ENCODE results near the gene TFCP2L1. TPM values are rescaled to one million over a fixed set of nuclear protein-coding genes. Genes with fewer than 3 reads are reported as not detected.
A peak's percentile ranks its signal among the peaks of the same experiment; 100 is the strongest.

The TFCP2L1 gene, protein sequence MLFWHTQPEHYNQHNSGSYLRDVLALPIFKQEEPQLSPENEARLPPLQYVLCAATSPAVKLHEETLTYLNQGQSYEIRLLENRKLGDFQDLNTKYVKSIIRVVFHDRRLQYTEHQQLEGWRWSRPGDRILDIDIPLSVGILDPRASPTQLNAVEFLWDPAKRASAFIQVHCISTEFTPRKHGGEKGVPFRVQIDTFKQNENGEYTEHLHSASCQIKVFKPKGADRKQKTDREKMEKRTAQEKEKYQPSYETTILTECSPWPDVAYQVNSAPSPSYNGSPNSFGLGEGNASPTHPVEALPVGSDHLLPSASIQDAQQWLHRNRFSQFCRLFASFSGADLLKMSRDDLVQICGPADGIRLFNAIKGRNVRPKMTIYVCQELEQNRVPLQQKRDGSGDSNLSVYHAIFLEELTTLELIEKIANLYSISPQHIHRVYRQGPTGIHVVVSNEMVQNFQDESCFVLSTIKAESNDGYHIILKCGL
- 17.8 and 18.4 TPM in 2 replicates for total RNA-seq (2022)
- Bru-seq, nascent RNA: percentile 54 among the genes with signal in this experiment
- BruChase-seq, experiment 1, labeled RNA remaining after a 2-hour chase: percentile 62 among the genes with signal in this experiment
- BruChase-seq, experiment 2, labeled RNA remaining after a 6-hour chase: percentile 74 among the genes with signal in this experiment
- long read RNA-seq, full-length matches to known transcripts: 16 of 26 reads
- long read RNA-seq, partial matches to known transcripts: 0 of 26 reads
- long read RNA-seq, other reads (novel, unspliced or antisense): 10 of 26 reads

DNA sequence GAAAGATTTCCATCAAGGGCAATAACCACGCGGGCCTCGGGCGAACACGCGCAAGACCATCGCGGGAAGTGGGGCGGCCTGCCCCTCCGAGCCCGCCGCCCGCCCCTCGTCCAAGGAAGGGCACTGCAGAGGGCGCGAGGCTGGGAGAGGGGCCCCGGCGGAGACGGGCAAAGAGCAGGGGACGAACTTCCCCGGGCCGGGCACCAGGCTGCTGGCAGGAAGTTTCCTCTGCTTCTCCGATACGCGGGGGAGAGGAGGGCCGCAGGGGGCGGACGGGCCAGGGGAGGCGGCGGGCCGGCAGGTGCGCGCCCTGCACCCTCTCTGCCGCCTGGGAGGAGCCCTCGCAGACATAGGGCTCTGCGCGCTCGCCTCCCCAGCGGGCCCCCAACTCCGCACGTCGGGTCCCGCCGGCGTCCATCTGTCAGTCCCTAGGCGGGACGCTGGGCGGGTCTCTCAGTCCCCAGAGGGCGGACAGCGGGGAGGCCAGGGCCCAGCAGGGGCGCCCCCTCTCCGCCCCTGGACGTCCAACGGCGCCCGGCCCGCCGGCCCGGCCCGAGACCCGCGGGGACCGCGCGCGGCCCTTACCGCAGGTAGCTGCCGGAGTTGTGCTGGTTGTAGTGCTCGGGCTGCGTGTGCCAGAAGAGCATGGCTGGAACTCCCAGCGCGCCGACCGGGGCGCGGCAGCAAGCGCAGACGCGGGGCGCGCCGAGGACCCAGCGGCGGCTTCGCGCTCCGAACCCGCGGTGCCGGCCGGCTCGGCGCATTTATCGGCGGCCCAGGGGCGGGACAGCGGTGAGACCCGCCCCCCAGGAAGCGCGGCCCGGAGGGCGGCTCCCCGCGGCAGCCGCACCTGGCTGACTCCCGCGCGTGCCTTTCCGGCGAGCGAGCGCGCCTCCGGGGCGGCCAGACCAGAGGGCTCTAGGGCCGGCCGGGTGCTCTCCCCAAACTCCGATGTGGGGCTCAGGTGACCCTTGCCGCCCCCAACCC lies at the start of gene TFCP2L1:
TSS of gene TFCP2L1 (minus strand) at position 740 of the 987 bp plus-strand sequence. CDS start at position 647, 93 bp downstream.
- H3K9me3 Mint-ChIP-seq (ENCODE audit: unreplicated experiment): no peaks in the 10 kb centered on the region
- no peaks in the 10 kb centered on the region for H3K27me3 Mint-ChIP-seq (ENCODE audit: insufficient read depth, unreplicated experiment)
- H3K4me1 ChIP-seq: peaks cover 12% of the 10 kb centered on the region
- H3K4me3 ChIP-seq (ENCODE audit: low read depth, low read length): peak within 1 kb of the TSS; percentile 59
- H3K4me3 Mint-ChIP-seq (ENCODE audit: unreplicated experiment): peak within 1 kb of the TSS; percentile 90
- intact Hi-C loops (cut with micrococcal nuclease; ENCODE audit: unreplicated experiment): no loop called here
- ChIA-PET POLR2A (no interaction called here), CTCF (no interaction called here)
- no peaks in the 10 kb centered on the region for H3K9me3 ChIP-seq
- BruUV-seq (replicated peaks): no TSS peak
- H3K4me1 Mint-ChIP-seq (ENCODE audit: low read depth, unreplicated experiment): peaks cover 9% of the 10 kb centered on the region
- no peaks in the 10 kb centered on the region for H3K36me3 Mint-ChIP-seq (ENCODE audit: insufficient read depth, unreplicated experiment)
- no peaks in the 10 kb centered on the region for H3K36me3 ChIP-seq (ENCODE audit: control insufficient read depth, insufficient read depth, low read length)
- H3K27ac Mint-ChIP-seq (ENCODE audit: unreplicated experiment): peak within 1 kb of the TSS; percentile 90
- peak; percentile 59 to 84 for DNase-seq
- no peaks in the 10 kb centered on the region for H3K27me3 ChIP-seq (replicated peaks; ENCODE audit: control insufficient read depth, insufficient read depth, low read length)
- TF ChIP-seq, protein P1, sequence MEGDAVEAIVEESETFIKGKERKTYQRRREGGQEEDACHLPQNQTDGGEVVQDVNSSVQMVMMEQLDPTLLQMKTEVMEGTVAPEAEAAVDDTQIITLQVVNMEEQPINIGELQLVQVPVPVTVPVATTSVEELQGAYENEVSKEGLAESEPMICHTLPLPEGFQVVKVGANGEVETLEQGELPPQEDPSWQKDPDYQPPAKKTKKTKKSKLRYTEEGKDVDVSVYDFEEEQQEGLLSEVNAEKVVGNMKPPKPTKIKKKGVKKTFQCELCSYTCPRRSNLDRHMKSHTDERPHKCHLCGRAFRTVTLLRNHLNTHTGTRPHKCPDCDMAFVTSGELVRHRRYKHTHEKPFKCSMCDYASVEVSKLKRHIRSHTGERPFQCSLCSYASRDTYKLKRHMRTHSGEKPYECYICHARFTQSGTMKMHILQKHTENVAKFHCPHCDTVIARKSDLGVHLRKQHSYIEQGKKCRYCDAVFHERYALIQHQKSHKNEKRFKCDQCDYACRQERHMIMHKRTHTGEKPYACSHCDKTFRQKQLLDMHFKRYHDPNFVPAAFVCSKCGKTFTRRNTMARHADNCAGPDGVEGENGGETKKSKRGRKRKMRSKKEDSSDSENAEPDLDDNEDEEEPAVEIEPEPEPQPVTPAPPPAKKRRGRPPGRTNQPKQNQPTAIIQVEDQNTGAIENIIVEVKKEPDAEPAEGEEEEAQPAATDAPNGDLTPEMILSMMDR (IDR thresholded peaks at IDR 0.05; ENCODE audit: insufficient read depth in 1 of 2, low read depth in 1 of 2, low read length in 1 of 2, severe bottlenecking in 1 of 2, unreplicated experiment in 1 of 2): no peak

DNA sequence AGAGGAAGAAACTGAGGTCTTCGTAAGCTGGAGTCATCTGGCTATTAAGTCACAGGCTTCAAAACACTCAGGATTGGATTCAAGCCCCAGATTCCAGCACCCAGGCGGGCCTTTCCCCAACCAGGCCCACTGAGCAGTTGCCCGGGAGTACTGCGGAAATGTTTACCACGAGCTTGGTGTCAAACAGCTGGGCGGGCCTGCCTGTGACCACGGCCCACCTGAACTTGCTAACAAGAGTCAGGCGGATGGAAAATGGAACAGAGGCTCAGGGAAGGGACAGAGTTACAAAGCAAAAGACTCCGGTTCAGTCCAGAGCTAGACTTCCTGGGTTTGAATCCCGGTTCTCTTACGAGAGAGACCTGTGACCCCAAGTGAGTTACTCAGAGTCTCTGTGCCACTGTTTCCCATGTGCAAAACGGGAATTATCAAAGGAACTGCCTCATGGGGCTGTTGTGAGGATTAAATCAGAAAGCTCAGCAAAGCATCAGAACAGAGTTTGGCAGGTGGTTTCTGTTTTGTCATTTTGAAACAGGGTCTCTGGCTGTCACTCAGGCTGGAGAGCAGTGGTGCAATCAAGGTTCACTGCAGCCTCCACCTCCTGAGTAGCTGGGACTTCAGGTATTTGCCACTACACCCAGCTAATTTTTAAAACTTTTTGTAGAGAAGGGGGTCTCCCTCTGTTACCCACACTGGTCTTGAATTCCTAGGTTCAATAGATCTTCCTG lies 49.0 kb upstream of the TFCP2L1 start:
- no peak overlapping the region for H3K4me3 ChIP-seq (ENCODE audit: low read depth, low read length)
- CTCF ChIA-PET: interaction anchor here (1.1 to 2.0 kb wide), 4 partner anchors 14 to 249 kb away, joined by 3 to 36 read pairs (median 12); no protein-coding TSS in a partner anchor
- POLR2A ChIA-PET: interaction anchor here (1.4 kb wide), 1 partner anchor 259 kb away, joined by 7 read pairs; no protein-coding TSS in a partner anchor
- DNase-seq: no peak
- H3K9me3 ChIP-seq: no peaks in the 10 kb centered on the region
- peaks cover 14% of the 10 kb centered on the region for H3K4me1 Mint-ChIP-seq (ENCODE audit: low read depth, unreplicated experiment)
- H3K4me1 ChIP-seq: peaks cover 23% of the 10 kb centered on the region
- no peaks in the 10 kb centered on the region for H3K27me3 Mint-ChIP-seq (ENCODE audit: insufficient read depth, unreplicated experiment)
- no peaks in the 10 kb centered on the region for H3K36me3 ChIP-seq (ENCODE audit: control insufficient read depth, insufficient read depth, low read length)
- no peak overlapping the region for H3K4me3 Mint-ChIP-seq (ENCODE audit: unreplicated experiment)
- peak overlapping the region; percentile 83 for H3K27ac Mint-ChIP-seq (ENCODE audit: unreplicated experiment)
- BruUV-seq (replicated peaks): no TSS peak
- no peaks in the 10 kb centered on the region for H3K9me3 Mint-ChIP-seq (ENCODE audit: unreplicated experiment)
- intact Hi-C loops (cut with micrococcal nuclease; ENCODE audit: unreplicated experiment): loop anchor here (2.0 kb wide), 1 partner anchor 123 kb away; no protein-coding TSS in a partner anchor
- no peaks in the 10 kb centered on the region for H3K27me3 ChIP-seq (replicated peaks; ENCODE audit: control insufficient read depth, insufficient read depth, low read length)
- TF ChIP-seq, protein P1 (IDR thresholded peaks at IDR 0.05; ENCODE audit: insufficient read depth in 1 of 2, low read depth in 1 of 2, low read length in 1 of 2, severe bottlenecking in 1 of 2, unreplicated experiment in 1 of 2): no peak
- H3K36me3 Mint-ChIP-seq (ENCODE audit: insufficient read depth, unreplicated experiment): peaks cover 12% of the 10 kb centered on the region

All from Caco-2 (cell line).